Stomach (tissue), 4 donors: Measurements from ENCODE around the gene ATF7.

ENCODE experiments used
- CTCF ChIP-seq, 7 experiments: fragments of 450-650 bp in 4 of 7; fragments of 200-600 bp in 3 of 7; sonication (generic) in 3 of 7; IDR thresholded peaks; one replicate each; pipeline ENCODE4 v1.5.1; 2016 to 2019; ENCODE audit warnings: antibody characterized with exemption in 7 of 7, control low read depth in 2 of 7, mild to moderate bottlenecking in 1 of 7
- EP300 ChIP-seq: sonication (generic); formaldehyde crosslinking; IDR thresholded peaks from one replicate; pipeline ENCODE4 v1.6.1; 2017; ENCODE audit warnings: antibody characterized with exemption
- POLR2AphosphoS5 ChIP-seq, 3 donors: sonication (generic); formaldehyde crosslinking; IDR thresholded peaks; one replicate each; pipeline ENCODE4 v1.6.1; 2016; ENCODE audit warnings: antibody characterized with exemption in 3 of 3

- TF ChIP-seq POLR2AphosphoS5 (IDR thresholded peaks at IDR 0.05) (no peak), EP300 (no peak), CTCF (IDR thresholded peaks at IDR 0.05) (no peak)
These were observed 101.7 kb downstream of the ATF7 start for GRCh38 chr12:53524476-53524875.
